Skin epidermis (tissue), 12 donors: ENCODE results near the gene TMX3.

Source experiments
- H3K27ac ChIP-seq, 21 experiments: fragments of 200-600 bp; sonication (generic) in 11 of 21; one replicate each; pipeline ENCODE4 v1.5.0; 2020; ENCODE audit warnings: mild to moderate bottlenecking in 3 of 21, inconsistent platforms in 2 of 21, moderate library complexity in 2 of 21
- H3K4me3 ChIP-seq, 7 experiments: fragments of 200-600 bp; sonication (generic) in 2 of 7; one replicate each; pipeline ENCODE4 v1.5.0; 2020; ENCODE audit warnings: inconsistent platforms in 2 of 7, mild to moderate bottlenecking in 2 of 7, moderate library complexity in 1 of 7

TMX3 gene

DNA sequence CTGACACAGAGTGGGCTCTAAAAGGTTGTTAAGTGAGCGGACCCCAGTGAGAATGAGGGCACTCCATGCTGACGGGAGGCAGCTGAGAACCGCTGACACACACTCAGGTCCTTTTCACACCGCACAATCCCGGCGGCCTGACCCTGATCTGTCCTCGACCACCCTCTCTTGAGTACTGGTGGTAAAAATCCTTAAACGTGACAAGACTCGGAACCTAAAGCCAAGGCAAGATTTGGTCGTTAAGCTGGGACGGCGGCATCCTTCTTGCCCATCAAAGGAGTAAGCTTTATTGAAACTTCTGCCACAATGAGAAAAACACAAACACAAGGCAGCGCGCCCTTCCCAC is 569 bp downstream of the TMX3 start:
- peak overlapping the region; percentile 31 to 95 (median 87) for H3K27ac ChIP-seq

GRCh38 chr18:68713796-68714195 is 1.1 kb downstream of the TMX3 start:
- H3K4me3 ChIP-seq = peak overlapping the region; percentile 80 to 99 (median 85)
- H3K27ac ChIP-seq = peak overlapping the region in 10 of 21 experiments; percentile 78 to 95 (median 88)

More for the DNA sequence above, 569 bp downstream of the TMX3 start:
- H3K4me3 ChIP-seq = peak overlapping the region; percentile 80 to 99 (median 85)

- H3K4me3 ChIP-seq = no peak overlapping the region
- no peak overlapping the region for H3K27ac ChIP-seq
Measured at GRCh38 chr18:68713131-68713530, 1.8 kb downstream of the TMX3 start.

GRCh38 chr18:68707646-68708045 is 7.3 kb downstream of the TMX3 start:
- no peak overlapping the region for H3K27ac ChIP-seq
- H3K4me3 ChIP-seq = no peak overlapping the region

GRCh38 chr18:68705119-68705518 is 9.8 kb downstream of the TMX3 start:
- no peak overlapping the region for H3K27ac ChIP-seq
- no peak overlapping the region for H3K4me3 ChIP-seq

DNA sequence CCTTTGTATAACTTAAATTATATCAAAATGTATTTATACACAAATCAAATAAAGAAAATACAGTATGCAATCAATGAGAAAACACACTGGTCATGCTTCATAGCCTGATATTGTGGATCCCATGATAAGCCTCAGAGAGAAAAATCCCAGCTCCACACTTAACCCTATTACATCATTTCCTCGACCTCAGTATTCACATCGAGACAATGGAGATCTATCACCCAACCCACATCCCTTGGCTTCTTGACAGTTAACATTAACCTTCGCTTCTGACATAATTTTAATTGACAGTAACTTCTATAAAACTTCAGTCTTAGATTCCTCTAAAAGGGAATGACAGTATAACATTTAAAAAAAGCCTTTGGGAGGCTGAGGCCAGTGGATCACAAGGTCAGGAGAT is 11.6 kb downstream of the TMX3 start:
- Histone ChIP-seq H3K4me3 (no peak overlapping the region), H3K27ac (no peak overlapping the region)

GRCh38 chr18:68701353-68701752 is 13.6 kb downstream of the TMX3 start:
- H3K27ac ChIP-seq = no peak overlapping the region

DNA sequence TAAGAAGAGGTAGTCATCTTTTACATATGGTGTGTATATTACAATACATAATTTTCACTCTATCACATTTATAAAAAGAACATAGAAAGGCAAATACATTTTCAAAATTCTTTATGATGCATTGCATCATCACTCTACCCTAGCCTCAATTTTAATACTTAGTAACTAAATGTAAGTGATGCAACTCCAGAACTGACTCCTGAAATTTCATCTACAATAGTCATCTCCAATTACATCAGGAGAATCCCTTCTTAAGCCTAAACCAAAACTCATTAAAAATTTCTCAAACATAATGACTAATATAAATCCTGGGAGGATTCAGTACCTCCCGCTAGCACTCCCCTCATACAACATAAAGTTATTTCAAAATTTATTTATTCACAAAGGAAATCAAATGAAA is 15.9 kb downstream of the TMX3 start:
- no peak overlapping the region for H3K27ac ChIP-seq
- no peak overlapping the region for H3K4me3 ChIP-seq

More at GRCh38 chr18:68701353-68701752, 13.6 kb downstream of the TMX3 start:
- H3K4me3 ChIP-seq = no peak overlapping the region

GRCh38 chr18:68696937-68697336 is 18.0 kb downstream of the TMX3 start:
- Histone ChIP-seq H3K27ac (no peak overlapping the region), H3K4me3 (no peak overlapping the region)

DNA sequence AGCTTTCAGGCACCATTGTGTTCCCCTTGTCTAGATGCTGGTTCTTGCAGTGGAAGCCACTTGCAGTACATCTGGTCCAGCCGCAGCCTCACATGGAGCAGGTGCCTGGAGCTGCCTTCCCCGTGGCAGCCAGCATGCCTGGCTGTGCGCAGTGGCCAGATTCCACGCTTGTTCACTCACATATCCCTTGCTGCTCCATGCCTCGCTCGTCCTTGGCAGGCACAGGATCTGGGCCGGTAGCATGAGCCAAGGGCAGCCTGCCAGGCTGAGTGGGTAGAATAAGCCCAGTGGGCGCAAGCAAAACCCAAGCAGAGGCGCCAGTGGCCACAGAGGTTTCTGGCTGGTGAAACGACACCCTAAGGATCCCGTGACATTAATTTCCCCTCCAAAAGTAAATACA is 20.6 kb downstream of the TMX3 start:
- no peak overlapping the region for H3K4me3 ChIP-seq
- no peak overlapping the region for H3K27ac ChIP-seq

DNA sequence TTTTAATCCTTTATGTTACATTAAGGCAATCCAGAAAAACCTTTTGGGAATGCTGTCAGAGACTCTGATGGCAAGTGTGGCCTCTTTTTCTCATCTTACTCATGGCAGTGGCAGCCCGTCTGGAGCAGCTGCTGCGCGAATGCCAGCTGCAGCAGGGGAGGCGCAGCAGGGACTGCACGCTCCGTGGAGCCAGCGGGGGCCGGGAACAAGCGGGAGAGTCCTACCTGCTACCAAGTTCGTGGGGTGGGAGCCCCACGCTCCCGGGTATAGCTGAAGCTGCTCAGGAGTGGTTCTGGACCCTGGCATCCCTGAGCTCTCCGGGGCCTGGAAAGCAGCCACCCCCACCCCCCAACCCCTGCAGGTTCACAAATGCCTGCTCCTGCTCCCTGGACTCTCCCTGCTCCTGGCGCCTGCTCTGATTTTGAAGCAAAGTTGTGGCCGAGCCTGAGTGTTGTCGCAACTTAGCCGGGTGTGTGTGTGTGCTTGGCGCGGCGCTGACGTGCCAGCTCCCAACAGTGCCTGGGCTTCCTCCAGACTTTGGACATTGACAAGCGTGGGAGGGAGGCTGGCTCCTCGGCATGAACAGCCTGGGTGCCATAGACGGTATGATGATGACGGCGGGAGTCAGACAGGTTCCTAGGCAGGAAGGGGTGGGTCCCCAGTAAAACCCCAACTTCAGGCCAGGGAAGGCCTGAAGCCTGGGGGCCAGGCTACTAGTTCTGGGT is 21.7 kb downstream of the TMX3 start:
- Histone ChIP-seq H3K27ac (no peak overlapping the region), H3K4me3 (no peak overlapping the region)

GRCh38 chr18:68679528-68679927 is 35.4 kb downstream of the TMX3 start:
- Histone ChIP-seq H3K27ac (peak overlapping the region in 1 of 21 experiments; percentile 2), H3K4me3 (no peak overlapping the region)

GRCh38 chr18:68676913-68677312 is 38.0 kb downstream of the TMX3 start:
- no peak overlapping the region for H3K4me3 ChIP-seq
- H3K27ac ChIP-seq = no peak overlapping the region

DNA sequence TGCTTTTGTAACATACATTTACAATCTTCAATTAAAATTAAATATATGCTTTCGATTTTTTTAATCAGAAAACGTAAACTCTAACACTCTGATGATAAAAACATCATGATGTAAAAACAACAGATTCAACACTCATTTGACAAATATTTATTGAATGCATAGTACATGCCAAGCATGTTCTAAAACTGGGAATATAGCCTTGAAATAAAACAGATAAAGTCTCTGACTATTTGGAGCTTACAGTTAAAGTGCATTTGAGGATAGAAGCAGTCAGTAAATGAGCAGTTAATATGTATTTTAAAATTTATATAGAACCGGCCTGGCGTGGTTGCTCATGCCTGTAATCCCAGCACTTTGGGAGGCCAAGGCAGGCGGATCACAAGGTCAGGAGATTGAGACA is 47.8 kb downstream of the TMX3 start:
- Histone ChIP-seq H3K4me3 (no peak overlapping the region), H3K27ac (no peak overlapping the region)

DNA sequence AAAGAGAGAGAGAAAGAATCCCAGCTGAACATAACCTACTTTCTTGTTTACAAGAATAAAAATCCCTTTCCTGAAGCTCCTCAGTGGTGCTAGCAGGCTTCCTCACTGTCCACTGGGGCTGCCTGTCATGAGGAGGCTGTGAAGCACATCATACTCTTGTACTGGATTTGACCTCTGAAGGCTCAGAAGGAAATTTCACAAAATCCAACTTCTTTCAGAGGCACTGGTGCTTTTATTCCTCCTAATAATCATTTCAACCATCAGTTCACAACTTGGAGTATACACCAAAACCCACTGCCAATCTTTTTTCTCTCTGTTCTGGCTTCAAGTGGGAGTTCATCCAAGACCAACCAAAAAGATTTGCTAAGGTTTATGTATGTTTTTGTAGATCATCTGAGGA is 48.5 kb downstream of the TMX3 start:
- no peak overlapping the region for H3K27ac ChIP-seq
- H3K4me3 ChIP-seq = no peak overlapping the region

DNA sequence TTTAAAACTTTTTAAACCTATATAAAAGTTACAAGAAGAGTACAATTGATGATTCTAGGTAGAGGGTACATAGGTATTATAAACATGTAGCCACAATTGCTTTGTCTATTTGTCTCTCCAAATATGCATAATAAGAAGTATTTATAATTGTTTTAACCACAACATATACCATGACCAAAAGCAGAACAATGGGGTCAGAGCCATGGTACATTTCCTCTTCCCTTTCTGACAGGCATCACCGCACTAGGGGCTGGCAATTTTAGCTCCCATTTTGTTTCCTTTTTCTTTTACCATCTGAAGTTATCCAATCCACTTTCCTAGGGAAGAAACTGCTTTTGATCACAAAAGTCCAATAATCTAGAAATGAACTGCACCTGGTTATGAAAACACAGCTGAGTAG is 49.3 kb downstream of the TMX3 start:
- Histone ChIP-seq H3K27ac (no peak overlapping the region), H3K4me3 (no peak overlapping the region)

DNA sequence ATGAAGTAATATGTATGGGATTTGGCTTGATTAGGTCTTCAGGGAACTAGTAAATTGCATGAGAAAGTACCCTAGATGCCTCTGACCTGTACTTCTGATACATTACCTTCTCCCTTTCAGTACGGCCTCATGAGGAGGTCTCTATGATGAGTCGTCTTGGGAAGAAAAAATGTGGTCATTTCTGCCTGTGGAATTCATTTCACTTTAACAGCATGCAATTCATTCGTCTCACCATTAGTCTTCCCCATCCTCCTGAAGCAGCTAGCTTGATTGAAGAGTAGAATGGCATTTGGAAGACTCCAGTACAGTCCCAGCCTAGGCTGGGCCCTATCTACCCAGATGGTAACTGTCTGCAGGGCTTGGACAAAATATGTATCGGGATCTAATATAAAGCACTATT is 52.2 kb downstream of the TMX3 start:
- Histone ChIP-seq H3K27ac (no peak overlapping the region), H3K4me3 (no peak overlapping the region)

DNA sequence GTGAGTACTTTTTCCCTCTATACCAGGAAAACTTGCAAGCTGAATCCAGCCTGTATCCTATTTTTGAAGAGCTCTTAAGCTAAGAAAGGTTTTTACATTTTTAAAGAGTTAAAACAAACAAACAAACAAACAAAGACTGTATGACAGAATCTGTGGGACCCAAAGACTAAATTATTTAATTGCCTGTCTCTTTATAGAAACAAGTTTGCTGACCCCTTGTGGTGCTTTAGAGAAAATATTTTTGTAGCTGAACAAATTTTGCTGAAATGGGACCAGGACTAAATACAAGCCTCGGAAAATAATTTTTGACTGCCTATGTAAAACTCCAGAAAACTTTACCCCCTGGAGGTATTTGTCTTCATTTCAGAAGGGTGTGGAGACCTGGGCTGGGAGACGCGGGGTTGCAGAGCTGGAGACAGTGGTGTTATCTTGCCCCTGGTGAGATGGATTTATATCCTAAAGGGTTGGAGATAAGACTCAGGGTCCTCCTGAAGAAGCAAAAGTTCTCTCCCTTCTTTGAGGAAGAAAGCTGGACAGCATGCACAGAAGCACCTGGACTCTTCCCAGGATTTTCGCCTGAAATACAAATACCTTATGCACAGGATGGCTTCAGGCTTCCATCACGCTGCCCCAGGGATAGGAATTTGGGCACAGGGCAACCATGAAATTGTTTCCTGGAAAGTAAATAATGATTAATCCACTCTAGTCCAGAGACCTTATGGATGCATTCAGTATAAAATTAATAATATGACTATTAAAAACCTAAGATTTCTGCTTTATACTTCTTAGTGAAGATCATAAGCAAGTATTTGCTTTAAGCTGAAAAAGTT is 54.3 kb downstream of the TMX3 start:
- H3K4me3 ChIP-seq = no peak overlapping the region

DNA sequence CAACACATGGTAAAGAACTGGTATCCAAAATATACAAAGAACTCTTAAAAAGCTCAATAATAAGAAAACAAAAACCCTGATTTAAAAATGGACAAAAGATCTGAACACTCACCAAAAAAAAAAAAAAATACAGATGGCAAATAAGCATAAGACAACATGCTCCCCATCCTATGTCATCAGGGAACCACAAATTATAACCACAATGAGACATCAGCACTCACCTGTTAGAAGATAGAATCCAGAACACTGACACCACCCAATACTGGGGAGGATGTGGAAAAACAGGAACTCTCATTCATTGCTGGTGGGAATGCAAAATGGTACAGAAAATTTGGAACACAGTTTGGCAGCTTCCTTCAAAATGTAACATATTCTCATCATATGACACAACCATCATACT is 66.7 kb downstream of the TMX3 start:
- Histone ChIP-seq H3K4me3 (no peak overlapping the region), H3K27ac (no peak overlapping the region)

More for the DNA sequence above, 54.3 kb downstream of the TMX3 start:
- H3K27ac ChIP-seq = no peak overlapping the region

- Histone ChIP-seq H3K27ac (no peak overlapping the region), H3K4me3 (no peak overlapping the region)
Measured at GRCh38 chr18:68642003-68642402, 72.9 kb downstream of the TMX3 start.

DNA sequence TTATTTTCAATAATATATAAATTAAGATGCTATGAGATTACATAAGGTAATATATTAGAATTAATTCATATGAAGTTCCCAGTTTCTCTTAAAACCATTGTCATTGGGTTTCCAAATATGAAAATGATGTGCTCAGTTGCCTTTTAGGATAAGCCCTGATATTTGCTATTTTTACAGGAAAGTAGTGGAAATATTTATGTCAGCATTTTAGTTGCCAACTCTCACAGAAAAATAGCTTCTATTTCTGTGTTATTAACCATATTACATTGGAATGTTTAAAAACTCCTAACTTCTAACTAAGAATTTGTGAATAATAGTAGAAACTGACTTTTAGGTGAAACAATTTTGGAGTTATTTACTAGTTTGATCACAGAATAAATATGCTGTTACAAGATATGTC is 74.0 kb downstream of the TMX3 start:
- no peak overlapping the region for H3K4me3 ChIP-seq
- H3K27ac ChIP-seq = no peak overlapping the region
